Astrocyte (in vitro differentiated cells and primary cell): ENCODE results near the gene GAGE12J. TPM values are rescaled to one million over a fixed set of nuclear protein-coding genes. Genes with fewer than 3 reads are reported as not detected.
"Not testable (repeated sequence)": the region's sequence is repeated elsewhere in the genome, so short reads cannot be mapped to it uniquely, and the experiment has no call there.

Source experiments
- DNase-seq: peaks from one replicate; pipeline ENCODE4 v3.0.0-alpha.2; 2010; ENCODE audit warnings: low read depth
- FAIRE-seq: peaks from 2 replicates; lab custom pipeline; 2011; peaks lifted over from hg19 to GRCh38; lab: Jason Lieb, UNC
- H2AFZ ChIP-seq: 2 replicates; pipeline ENCODE4 v1.6.0; 2012; ENCODE audit warnings: low read depth, low read length, inconsistent platforms
- H3K27ac ChIP-seq: 2 replicates; pipeline ENCODE4 v1.5.1; 2011; ENCODE audit warnings: low read depth, low read length, inconsistent platforms
- H3K27me3 ChIP-seq: 2 replicates; pipeline ENCODE4 v1.6.0; 2011; ENCODE audit warnings: low read length, inconsistent platforms; ENCODE audit not compliant: insufficient read depth
- H3K36me3 ChIP-seq: 2 replicates; pipeline ENCODE4 v1.5.1; 2011; ENCODE audit warnings: low read length, inconsistent platforms; ENCODE audit not compliant: insufficient read depth
- H3K4me1 ChIP-seq: 2 replicates; pipeline ENCODE4 v1.5.1; 2011; ENCODE audit warnings: low read length, inconsistent platforms; ENCODE audit not compliant: insufficient read depth
- H3K4me2 ChIP-seq: 2 replicates; pipeline ENCODE4 v1.6.0; 2012; ENCODE audit warnings: low read length, inconsistent platforms
- H3K4me3 ChIP-seq: 2 replicates; pipeline ENCODE4 v1.5.1; 2011; ENCODE audit warnings: low read depth, mild to moderate bottlenecking, low read length, inconsistent platforms; ENCODE audit not compliant: insufficient read depth
- H3K79me2 ChIP-seq: 2 replicates; pipeline ENCODE4 v1.6.0; 2012; ENCODE audit warnings: mild to moderate bottlenecking, low read length, inconsistent platforms; ENCODE audit not compliant: insufficient read depth
- H3K9ac ChIP-seq: 2 replicates; pipeline ENCODE4 v1.6.0; 2012; ENCODE audit warnings: mild to moderate bottlenecking, low read length, inconsistent platforms
- H3K9me3 ChIP-seq: 2 replicates; pipeline ENCODE4 v1.5.1; 2012; ENCODE audit warnings: low read depth, mild to moderate bottlenecking, low read length, inconsistent platforms; ENCODE audit not compliant: insufficient read depth
- H4K20me1 ChIP-seq: 2 replicates; pipeline ENCODE4 v1.6.0; 2012; ENCODE audit warnings: low read length, inconsistent platforms; ENCODE audit not compliant: insufficient read depth
- H3K27ac Mint-ChIP-seq: one replicate; pipeline ENCODE4 v1.8.0; 2021; ENCODE audit warnings: mild to moderate bottlenecking, mixed read lengths; ENCODE audit not compliant: unreplicated experiment
- H3K27me3 Mint-ChIP-seq: one replicate; pipeline ENCODE4 v1.8.0; 2021; ENCODE audit warnings: low read depth, mixed read lengths; ENCODE audit not compliant: unreplicated experiment
- H3K36me3 Mint-ChIP-seq: one replicate; pipeline ENCODE4 v1.8.0; 2021; ENCODE audit warnings: low read depth, mixed read lengths; ENCODE audit not compliant: unreplicated experiment
- H3K4me1 Mint-ChIP-seq: one replicate; pipeline ENCODE4 v1.8.0; 2021; ENCODE audit warnings: low read depth, mixed read lengths; ENCODE audit not compliant: unreplicated experiment
- H3K4me3 Mint-ChIP-seq: one replicate; pipeline ENCODE4 v1.8.0; 2021; ENCODE audit warnings: mild to moderate bottlenecking, moderate library complexity, mixed read lengths; ENCODE audit not compliant: unreplicated experiment
- H3K9me3 Mint-ChIP-seq: one replicate; pipeline ENCODE4 v1.8.0; 2021; ENCODE audit warnings: mild to moderate bottlenecking, mixed read lengths; ENCODE audit not compliant: unreplicated experiment
- CTCF ChIP-seq: IDR thresholded peaks from 2 replicates; pipeline ENCODE4 v1.5.1; 2011; ENCODE audit warnings: low read depth, mild to moderate bottlenecking, inconsistent platforms, low read length, moderate library complexity; ENCODE audit not compliant: insufficient read depth
- EZH2 ChIP-seq: IDR thresholded peaks from 2 replicates; pipeline ENCODE4 v1.6.1; 2012; ENCODE audit warnings: mild to moderate bottlenecking, low read length, inconsistent platforms; ENCODE audit not compliant: insufficient read depth
- total RNA-seq: library from RNA; stranded (reverse); gene quantifications from 2 replicates; pipeline ENCODE4 v1.2.1, GENCODE V29; 2021

Gene GAGE12J
- total RNA-seq, 1 donor from 2014 or later = not detected

- no peak for FAIRE-seq
Measured at GRCh38 chrX:49303346-49303745, 18.5 kb upstream of the GAGE12J start, which contains the start of gene GAGE10. Gene GAGE10 (plus strand): TSS chrX:49303646. CDS start chrX:49304860, 1,214 bp downstream.

DNA sequence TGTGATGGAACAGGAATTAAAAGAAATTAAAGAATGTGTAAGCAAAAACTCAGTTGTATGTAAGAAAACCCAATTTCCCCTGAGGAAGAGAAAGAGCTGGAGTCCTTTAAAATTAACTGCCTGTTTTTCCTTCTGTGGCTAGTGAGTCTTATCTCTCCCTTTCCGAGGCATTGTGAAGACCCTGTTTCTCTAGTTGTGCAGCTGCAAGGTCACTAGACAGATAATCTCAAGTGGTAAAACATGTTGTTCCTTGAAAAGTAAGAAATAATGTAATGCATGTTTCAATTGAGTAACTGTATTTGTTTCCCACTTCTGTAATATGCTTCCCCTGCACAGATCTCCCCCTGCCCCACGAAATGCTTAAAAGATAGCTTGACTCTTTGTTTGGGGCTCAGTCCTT is 14.1 kb upstream of the GAGE12J start:
- not testable (repeated sequence) for H3K9ac ChIP-seq, H3K79me2 ChIP-seq, H3K4me1 ChIP-seq, DNase-seq, H3K27ac Mint-ChIP-seq, H2AFZ ChIP-seq, H3K4me3 ChIP-seq, H3K9me3 Mint-ChIP-seq, H4K20me1 ChIP-seq, H3K4me2 ChIP-seq, H3K36me3 Mint-ChIP-seq, H3K4me3 Mint-ChIP-seq, H3K9me3 ChIP-seq, FAIRE-seq, H3K27me3 Mint-ChIP-seq, H3K27ac ChIP-seq, H3K4me1 Mint-ChIP-seq, H3K36me3 ChIP-seq, H3K27me3 ChIP-seq

More at GRCh38 chrX:49303346-49303745, 18.5 kb upstream of the GAGE12J start, which contains the start of gene GAGE10:
- Mint-ChIP-seq H3K27me3 (peaks cover 3% of the 10 kb centered on the region), H3K27ac (no peak within 1 kb of the TSS), H3K36me3 (no peaks in the 10 kb centered on the region), H3K9me3 (no peaks in the 10 kb centered on the region), H3K4me1 (no peaks in the 10 kb centered on the region), H3K4me3 (no peak within 1 kb of the TSS)
- Histone ChIP-seq H2AFZ (no peak within 1 kb of the TSS), H4K20me1 (no peaks in the 10 kb centered on the region), H3K9me3 (no peaks in the 10 kb centered on the region), H3K4me2 (no peak within 1 kb of the TSS), H3K9ac (no peak within 1 kb of the TSS), H3K36me3 (no peaks in the 10 kb centered on the region), H3K4me1 (no peaks in the 10 kb centered on the region), H3K4me3 (no peak within 1 kb of the TSS), H3K27me3 (no peaks in the 10 kb centered on the region), H3K27ac (no peak within 1 kb of the TSS), H3K79me2 (no peaks in the 10 kb centered on the region)
- TF ChIP-seq EZH2 (no peak), CTCF (no peak)
- no peak for DNase-seq

DNA sequence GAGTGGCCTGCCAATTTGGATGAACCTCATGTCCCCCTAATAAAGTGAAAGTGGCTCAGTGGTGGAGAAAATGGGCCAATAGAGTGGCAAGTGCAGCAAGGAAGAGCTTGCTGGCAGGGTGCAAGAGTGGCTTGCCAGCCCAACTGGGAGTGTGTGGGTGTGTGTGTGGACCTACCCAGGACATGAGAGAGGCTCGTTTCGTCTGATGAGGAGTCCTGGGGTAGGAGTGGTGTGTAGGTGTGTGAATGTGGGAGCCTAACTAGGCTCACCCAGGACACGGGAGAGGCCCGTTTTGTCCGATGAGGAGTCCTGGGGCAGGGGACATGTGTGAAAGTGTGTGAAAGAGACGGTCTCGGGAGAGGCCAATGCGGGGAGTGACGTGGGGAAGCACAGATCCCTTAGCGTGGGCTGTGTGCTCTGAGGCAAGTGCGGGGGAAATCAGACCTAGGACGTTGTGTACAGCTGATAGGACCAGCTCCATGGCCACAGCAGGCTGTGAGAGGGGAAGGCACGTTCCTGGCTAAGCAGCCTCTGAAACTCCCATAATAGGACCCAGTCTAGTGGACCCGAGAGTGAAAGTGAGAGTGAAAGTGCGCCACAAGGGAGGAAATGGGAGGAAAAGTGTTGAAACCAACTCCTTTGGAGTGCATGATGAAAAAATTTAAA is 13.1 kb upstream of the GAGE12J start:
- TF ChIP-seq EZH2 (no peak), CTCF (no peak)
- Histone ChIP-seq H3K27me3 (no peaks in the 10 kb centered on the region), H3K4me3 (peak overlapping the region; percentile 1), H3K9me3 (no peaks in the 10 kb centered on the region), H3K4me1 (no peaks in the 10 kb centered on the region), H2AFZ (peak overlapping the region; percentile 26), H3K27ac (no peak overlapping the region), H3K4me2 (peak overlapping the region; percentile 85), H3K36me3 (no peaks in the 10 kb centered on the region), H3K9ac (no peak overlapping the region), H4K20me1 (no peaks in the 10 kb centered on the region), H3K79me2 (no peaks in the 10 kb centered on the region)
- DNase-seq (no peak), FAIRE-seq (no peak)
- Mint-ChIP-seq H3K27me3 (peaks cover 5% of the 10 kb centered on the region), H3K4me3 (peak overlapping the region; percentile 11), H3K4me1 (peaks cover 8% of the 10 kb centered on the region), H3K9me3 (no peaks in the 10 kb centered on the region), H3K36me3 (no peaks in the 10 kb centered on the region), H3K27ac (no peak overlapping the region)
